Fibroblast of skin of back (primary cell): ENCODE results near the gene ZACN. TPM values are rescaled to one million over a fixed set of nuclear protein-coding genes. Genes with fewer than 3 reads are reported as not detected.
"Not testable (repeated sequence)": the region's sequence is repeated elsewhere in the genome, so short reads cannot be mapped to it uniquely, and the experiment has no call there.

ENCODE experiments used
- DNase-seq: peaks from one replicate; pipeline ENCODE4 v3.0.0-alpha.2; 2013
- polyA plus RNA-seq, 2 experiments: library from polyadenylated mRNA; unstranded; fragments of 120-200 nt; gene quantifications; one replicate each; pipeline ENCODE4 v1.2.1, GENCODE V29; 2013; ENCODE audit not compliant: insufficient read length in 2 of 2

The ZACN gene
- 11.1 TPM for polyA plus RNA-seq (2013, experiment 1 of 2; ENCODE audit: insufficient read length)
- polyA plus RNA-seq (2013, experiment 2 of 2; ENCODE audit: insufficient read length): 0.65 TPM

- no peak for DNase-seq
Measured at GRCh38 chr17:76078860-76079534, at the start of gene ZACN. Gene ZACN, plus strand, starts transcription at chr17:76079182. Its CDS starts 83 bp downstream, at chr17:76079265.

GRCh38 chr17:76032073-76032779, 46.8 kb upstream of the ZACN start:
- no peak for DNase-seq

- no peak for DNase-seq
Measured at GRCh38 chr17:76032780-76033108, 46.2 kb upstream of the ZACN start.

GRCh38 chr17:76033139-76033538, 45.8 kb upstream of the ZACN start:
- no peak for DNase-seq

- DNase-seq: peak; percentile 24
Measured at GRCh38 chr17:76034428-76035350, 44.3 kb upstream of the ZACN start.

GRCh38 chr17:76036497-76037261, 42.3 kb upstream of the ZACN start:
- DNase-seq: no peak

- DNase-seq: peak; percentile 17
Measured at GRCh38 chr17:76038050-76038449, 40.9 kb upstream of the ZACN start.

- DNase-seq: no peak
Measured at GRCh38 chr17:76039121-76039520, 39.9 kb upstream of the ZACN start.

- DNase-seq: no peak
Measured at GRCh38 chr17:76040376-76040775, 38.6 kb upstream of the ZACN start.

GRCh38 chr17:76042868-76043267, 36.1 kb upstream of the ZACN start:
- DNase-seq: not testable (repeated sequence)

- DNase-seq: not testable (repeated sequence)
Measured at GRCh38 chr17:76044475-76045007, 34.4 kb upstream of the ZACN start.

- no peak for DNase-seq
Measured at GRCh38 chr17:76046064-76046463, 32.9 kb upstream of the ZACN start.

- no peak for DNase-seq
Measured at GRCh38 chr17:76048025-76048605, 30.9 kb upstream of the ZACN start.

GRCh38 chr17:76048711-76049110, 30.3 kb upstream of the ZACN start:
- DNase-seq: peak; percentile 72

GRCh38 chr17:76049239-76049638, 29.7 kb upstream of the ZACN start:
- DNase-seq: no peak

GRCh38 chr17:76049836-76050537, 29.0 kb upstream of the ZACN start:
- DNase-seq: no peak

- DNase-seq: no peak
Measured at GRCh38 chr17:76050538-76051467, 28.2 kb upstream of the ZACN start.

- no peak for DNase-seq
Measured at GRCh38 chr17:76051561-76051960, 27.4 kb upstream of the ZACN start.

GRCh38 chr17:76053246-76054111, 25.5 kb upstream of the ZACN start:
- peak; percentile 79 for DNase-seq
